PFSK-1 (cell line): ENCODE measurements around the gene NOL9.

Source experiments
- FOXP2 ChIP-seq: optimal IDR thresholded peaks from 2 replicates; pipeline ENCODE3; 2011; ENCODE audit warnings: borderline replicate concordance, control low read depth, inconsistent platforms; ENCODE audit not compliant: insufficient read depth; ENCODE audit errors: extremely low read length, extremely low read depth
- POLR2AphosphoS5 ChIP-seq: IDR thresholded peaks from 2 replicates; pipeline ENCODE4 v1.6.1; 2012; ENCODE audit warnings: low read depth, mild to moderate bottlenecking, control low read depth, low read length, moderate library complexity
- REST ChIP-seq, 2 experiments: IDR thresholded peaks; 2 replicates each; pipeline versions ENCODE4 v1.6.1 to v1.8.0; 2011 to 2012; ENCODE audit warnings: low read depth in 2 of 2, low read length in 2 of 2, control low read depth in 1 of 2, inconsistent platforms in 1 of 2, mild to moderate bottlenecking in 1 of 2, moderate library complexity in 1 of 2; ENCODE audit not compliant: insufficient read depth in 1 of 2
- SIN3A ChIP-seq: IDR thresholded peaks from 2 replicates; pipeline ENCODE4 v1.6.1; 2012; ENCODE audit warnings: mild to moderate bottlenecking, low read length, moderate library complexity, borderline replicate concordance; ENCODE audit not compliant: insufficient read depth
- TAF1 ChIP-seq: IDR thresholded peaks from 2 replicates; pipeline ENCODE4 v1.6.1; 2012; ENCODE audit warnings: low read length, control low read depth, borderline replicate concordance; ENCODE audit not compliant: insufficient read depth

Gene NOL9

DNA sequence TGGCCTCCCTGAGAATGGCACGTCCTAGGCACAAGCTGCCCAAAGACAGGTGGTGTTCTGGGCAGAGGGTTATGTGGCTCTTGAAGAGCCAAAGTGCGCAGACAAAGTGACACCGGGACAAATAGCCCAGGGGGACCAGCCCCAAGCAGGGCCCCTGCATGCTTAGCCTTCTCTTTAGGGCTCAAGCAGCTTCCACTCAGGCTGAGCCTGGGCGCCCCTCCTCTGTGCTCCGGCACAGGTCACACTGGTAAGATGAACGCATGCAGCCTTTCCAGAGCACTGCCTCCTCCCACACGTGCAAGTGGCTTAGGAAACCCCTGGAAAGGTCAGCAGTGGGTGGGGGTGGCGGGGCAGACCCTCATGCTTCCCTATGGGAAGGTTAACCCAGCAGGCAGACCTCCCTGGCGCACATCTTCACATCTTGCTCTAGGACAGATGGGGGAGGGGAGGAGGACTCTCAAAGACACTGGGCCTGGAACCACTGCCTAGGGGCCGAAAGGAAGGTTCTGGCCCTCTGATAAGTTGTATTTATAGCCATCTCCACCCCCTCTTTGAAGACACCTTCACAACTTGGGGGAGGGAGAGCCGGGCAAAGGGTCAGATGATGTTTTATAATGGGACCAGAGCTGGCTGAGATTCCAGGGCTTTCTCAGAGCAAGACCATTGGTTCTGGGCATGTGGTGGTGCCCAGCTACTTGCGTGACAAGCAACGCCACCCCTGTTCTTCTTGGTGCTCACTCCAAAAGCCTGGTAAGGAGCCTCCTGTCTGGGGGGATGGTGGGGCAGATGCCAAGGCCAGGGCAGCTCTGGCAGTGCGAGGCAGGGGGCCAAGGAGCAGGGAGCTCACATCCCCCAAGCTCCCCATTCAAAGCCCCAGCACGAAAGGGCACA lies 42.8 kb upstream of the NOL9 start:
- TF ChIP-seq FOXP2 (no peak), REST (IDR thresholded peaks at IDR 0.05; ENCODE audit: insufficient read depth in 1 of 2, low read depth in 2 of 2, low read length in 2 of 2) (no peak), TAF1 (no peak), POLR2AphosphoS5 (no peak), SIN3A (no peak)

GRCh38 chr1:6596351-6596750 lies 42.0 kb upstream of the NOL9 start:
- no peak for TF ChIP-seq TAF1
- no peak for TF ChIP-seq FOXP2
- no peak for TF ChIP-seq REST (IDR thresholded peaks at IDR 0.05; ENCODE audit: insufficient read depth in 1 of 2, low read depth in 2 of 2, low read length in 2 of 2)
- TF ChIP-seq POLR2AphosphoS5 = no peak
- no peak for TF ChIP-seq SIN3A

DNA sequence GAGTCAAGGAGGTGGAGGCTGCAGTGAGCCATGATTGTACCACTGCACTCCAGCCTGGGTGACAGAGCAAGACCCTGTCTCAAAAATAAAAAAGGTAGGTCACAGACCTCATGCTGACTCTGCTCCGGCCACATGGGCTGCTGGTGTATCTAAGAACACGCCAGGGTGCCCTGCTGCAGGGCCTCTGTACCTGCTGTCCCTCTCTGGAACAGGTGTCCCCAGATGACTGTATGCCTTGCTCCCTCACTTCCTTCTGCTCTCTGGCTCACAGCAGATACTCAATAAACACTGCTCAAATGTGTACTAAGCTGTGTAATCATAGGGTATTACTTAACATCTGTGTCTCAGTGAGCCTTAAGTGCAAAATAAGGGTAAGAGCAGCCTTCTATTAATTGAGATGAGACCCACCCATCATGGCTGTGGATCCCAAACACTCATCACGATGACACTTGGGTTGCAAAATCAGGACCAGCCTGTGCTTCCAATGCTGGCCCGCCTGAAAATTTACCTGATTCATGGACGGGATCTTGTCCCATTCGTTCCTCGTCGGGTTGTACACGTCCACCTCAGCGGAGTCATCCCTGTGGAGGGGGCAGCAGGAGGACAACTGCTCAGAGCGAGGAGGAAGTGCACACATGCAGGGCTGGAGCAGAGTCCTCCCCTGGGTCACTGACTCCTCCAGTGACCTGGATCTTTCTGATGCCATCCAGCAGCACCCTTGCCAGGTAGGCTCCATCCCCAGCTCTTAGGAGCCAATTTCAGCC lies 40.8 kb upstream of the NOL9 start:
- no peak for TF ChIP-seq REST (IDR thresholded peaks at IDR 0.05; ENCODE audit: insufficient read depth in 1 of 2, low read depth in 2 of 2, low read length in 2 of 2)
- no peak for TF ChIP-seq SIN3A
- no peak for TF ChIP-seq TAF1
- no peak for TF ChIP-seq POLR2AphosphoS5
- no peak for TF ChIP-seq FOXP2

- no peak for TF ChIP-seq POLR2AphosphoS5
- no peak for TF ChIP-seq SIN3A
- TF ChIP-seq FOXP2 = no peak
- no peak for TF ChIP-seq TAF1
- TF ChIP-seq REST (IDR thresholded peaks at IDR 0.05; ENCODE audit: insufficient read depth in 1 of 2, low read depth in 2 of 2, low read length in 2 of 2) = no peak
Measured at GRCh38 chr1:6593810-6594209, 39.5 kb upstream of the NOL9 start.
